Uterus (tissue), 2 donors: Measurements from ENCODE around the gene C17orf50.

Experiments used
- CTCF ChIP-seq, 4 experiments: fragments of 200-600 bp in 2 of 4; fragments of 450-650 bp in 2 of 4; sonication (generic) in 2 of 4; IDR thresholded peaks; one replicate each; pipeline ENCODE4 v1.5.1; 2016 to 2019; ENCODE audit warnings: antibody characterized with exemption in 4 of 4, mild to moderate bottlenecking in 2 of 4, moderate library complexity in 1 of 4
- POLR2A ChIP-seq, 2 donors: fragments of 450-650 bp; IDR thresholded peaks; one replicate each; pipeline ENCODE4 v1.6.1; 2016; ENCODE audit warnings: antibody characterized with exemption in 2 of 2, mild to moderate bottlenecking in 1 of 2, moderate library complexity in 1 of 2

GRCh38 chr17:35768797-35769196, 8.1 kb downstream of the C17orf50 start:
- TF ChIP-seq CTCF (IDR thresholded peaks at IDR 0.05) (no peak), POLR2A (IDR thresholded peaks at IDR 0.05) (no peak)
